ENCODE results near the gene CAPN2. TPM values are rescaled to one million over a fixed set of nuclear protein-coding genes. Genes with fewer than 3 reads are reported as not detected.

The CAPN2 gene
- polyA plus RNA-seq, 2 donors: 89.8 to 159 TPM

DNA sequence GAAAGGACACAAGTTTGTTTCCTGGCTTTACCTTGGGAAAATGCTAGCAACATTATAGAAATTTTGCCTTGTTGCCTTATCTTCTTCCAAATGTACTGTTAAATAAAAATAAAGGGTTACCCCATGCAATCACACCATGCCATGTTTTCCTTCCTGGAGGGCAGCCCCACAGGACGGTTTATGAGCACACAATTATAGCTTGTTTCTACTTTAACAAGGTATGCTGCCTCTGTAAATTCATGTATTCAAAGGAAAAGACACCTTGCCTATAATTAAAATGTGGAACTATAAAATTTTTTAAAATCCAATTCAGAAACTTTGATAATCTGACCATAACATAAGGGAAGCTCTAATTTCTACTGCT, 63.4 kb downstream of the CAPN2 start:
- H3K4me3 ChIP-seq (ENCODE audit: low read depth in 1 of 2, low read length in 2 of 2): no peak overlapping the region
- peak overlapping the region in 1 of 2 donors; percentile 62 for H3K27ac ChIP-seq (ENCODE audit: low read depth in 2 of 2, low read length in 1 of 2)
- WGBS, 2 donors: 70 to 75% methylated on average over 1 of the region's 1 CpG
- H3K27me3 ChIP-seq (ENCODE audit: control insufficient read depth in 1 of 2, insufficient read depth in 2 of 2, low read length in 2 of 2): no peaks in the 10 kb centered on the region
- H3K36me3 ChIP-seq (ENCODE audit: control insufficient read depth in 2 of 2, insufficient read depth in 2 of 2, low read length in 1 of 2): peaks cover 15 to 16% of the 10 kb centered on the region in 2 donors
- H3K4me1 ChIP-seq (ENCODE audit: control insufficient read depth in 2 of 2, insufficient read depth in 2 of 2, low read length in 1 of 2): peaks cover 0 to 3% of the 10 kb centered on the region in 2 donors
- H3K9me3 ChIP-seq (ENCODE audit: control insufficient read depth in 2 of 2, insufficient read depth in 1 of 2, low read depth in 1 of 2, low read length in 1 of 2): no peaks in the 10 kb centered on the region

DNA sequence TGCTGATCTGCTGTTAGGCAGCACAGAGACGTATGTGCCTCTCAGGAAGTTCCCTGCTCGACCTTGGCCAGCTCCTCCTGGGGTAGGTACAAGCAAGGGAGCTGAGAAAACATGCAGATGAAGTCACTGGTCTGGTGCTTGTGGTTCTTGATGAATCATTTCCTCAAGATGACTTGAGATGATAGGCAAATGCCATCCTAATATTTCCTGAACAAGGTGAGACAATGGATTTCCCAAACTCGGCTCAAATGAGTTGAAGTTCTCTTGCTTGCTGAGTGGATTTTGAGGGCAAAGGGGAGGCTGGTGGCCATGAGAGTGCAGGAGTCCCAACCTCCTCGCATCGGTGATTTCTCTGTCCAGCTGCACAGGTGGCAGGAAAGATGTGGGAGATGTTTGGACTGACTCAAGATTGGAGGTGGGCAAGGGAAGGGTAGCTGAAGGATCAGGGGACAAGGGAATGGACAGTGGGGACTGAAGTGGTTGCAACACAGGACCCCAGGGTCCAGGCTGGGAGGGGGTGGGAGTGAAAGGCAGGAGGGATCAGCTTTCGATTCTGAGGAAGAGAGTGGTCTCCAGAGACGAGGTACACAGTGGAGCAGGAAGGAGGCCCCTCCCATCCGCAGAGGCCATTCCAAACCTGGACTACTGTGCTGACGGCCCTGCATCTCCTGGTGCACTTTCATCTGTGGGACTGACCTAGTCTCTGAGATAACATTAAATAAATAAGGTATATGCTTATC, 63.9 kb downstream of the CAPN2 start:
- Histone ChIP-seq H3K27me3 (ENCODE audit: control insufficient read depth in 1 of 2, insufficient read depth in 2 of 2, low read length in 2 of 2) (no peaks in the 10 kb centered on the region), H3K27ac (ENCODE audit: low read depth in 2 of 2, low read length in 1 of 2) (peak overlapping the region; percentile 20 to 62), H3K36me3 (ENCODE audit: control insufficient read depth in 2 of 2, insufficient read depth in 2 of 2, low read length in 1 of 2) (peaks cover 11% of the 10 kb centered on the region in 2 donors), H3K4me3 (ENCODE audit: low read depth in 1 of 2, low read length in 2 of 2) (no peak overlapping the region), H3K4me1 (ENCODE audit: control insufficient read depth in 2 of 2, insufficient read depth in 2 of 2, low read length in 1 of 2) (no peaks in the 10 kb centered on the region), H3K9me3 (ENCODE audit: control insufficient read depth in 2 of 2, insufficient read depth in 1 of 2, low read depth in 1 of 2, low read length in 1 of 2) (no peaks in the 10 kb centered on the region)
- WGBS, 2 donors: 59 to 61% methylated on average over 9 of the region's 9 CpGs

DNA sequence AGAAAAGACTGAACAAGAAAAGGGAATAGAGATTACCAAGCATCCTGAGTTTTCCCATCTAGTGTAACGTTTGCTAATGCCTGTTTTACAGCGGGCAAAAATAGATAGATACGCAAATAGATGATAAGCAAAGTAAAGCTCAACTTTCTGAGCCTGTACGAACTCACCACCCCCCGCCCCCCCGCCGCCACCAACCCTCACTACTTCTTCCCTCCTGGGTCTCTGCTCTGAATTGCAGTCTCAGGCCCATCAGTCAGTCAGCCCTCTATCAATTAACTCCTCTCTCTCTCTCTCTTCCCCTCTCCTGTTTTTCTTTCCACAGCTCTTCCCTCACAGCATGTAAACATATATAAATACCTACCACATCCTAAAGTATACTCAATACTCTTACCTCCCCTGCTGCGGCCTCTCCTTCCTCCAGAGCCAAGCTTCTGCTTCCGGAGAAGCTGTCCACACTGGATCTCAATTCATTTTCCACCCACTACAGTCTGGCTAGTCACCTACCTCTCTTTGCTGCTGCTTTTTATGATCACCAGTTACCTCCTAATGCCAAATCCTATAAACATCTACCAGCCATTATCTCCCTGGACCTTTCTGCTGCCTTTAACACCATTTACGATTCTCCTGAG, 64.6 kb downstream of the CAPN2 start:
- no peak overlapping the region for H3K27ac ChIP-seq (ENCODE audit: low read depth in 2 of 2, low read length in 1 of 2)

DNA sequence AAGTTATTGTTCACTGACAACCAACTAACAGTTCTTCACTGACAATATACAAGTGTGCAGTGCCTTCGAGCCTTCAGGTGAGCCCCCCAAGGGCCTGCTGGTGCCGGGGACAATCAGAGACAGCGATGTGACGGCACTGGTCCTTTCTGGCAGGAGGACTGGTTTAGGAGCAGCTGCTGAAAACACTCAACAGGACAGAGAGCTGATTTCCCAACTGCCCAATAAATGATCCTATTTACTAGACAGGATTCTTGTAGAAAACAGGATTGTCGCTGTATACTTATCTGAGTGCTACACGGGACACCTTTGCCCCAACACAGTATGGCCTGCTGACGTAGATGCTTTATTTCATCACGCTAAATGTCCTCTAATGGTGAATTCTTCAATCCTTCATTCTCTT, 68.0 kb downstream of the CAPN2 start:
- WGBS, 2 donors: 95% methylated on average over 8 of the region's 8 CpGs
- H3K27ac ChIP-seq (ENCODE audit: low read depth in 2 of 2, low read length in 1 of 2): no peak overlapping the region
- peaks cover 14 to 16% of the 10 kb centered on the region in 2 donors for H3K36me3 ChIP-seq (ENCODE audit: control insufficient read depth in 2 of 2, insufficient read depth in 2 of 2, low read length in 1 of 2)
- no peaks in the 10 kb centered on the region for H3K9me3 ChIP-seq (ENCODE audit: control insufficient read depth in 2 of 2, insufficient read depth in 1 of 2, low read depth in 1 of 2, low read length in 1 of 2)
- H3K27me3 ChIP-seq (ENCODE audit: control insufficient read depth in 1 of 2, insufficient read depth in 2 of 2, low read length in 2 of 2): no peaks in the 10 kb centered on the region
- no peaks in the 10 kb centered on the region for H3K4me1 ChIP-seq (ENCODE audit: control insufficient read depth in 2 of 2, insufficient read depth in 2 of 2, low read length in 1 of 2)
- H3K4me3 ChIP-seq (ENCODE audit: low read depth in 1 of 2, low read length in 2 of 2): no peak overlapping the region

More for the DNA sequence above, 64.6 kb downstream of the CAPN2 start:
- Histone ChIP-seq H3K9me3 (ENCODE audit: control insufficient read depth in 2 of 2, insufficient read depth in 1 of 2, low read depth in 1 of 2, low read length in 1 of 2) (no peaks in the 10 kb centered on the region), H3K36me3 (ENCODE audit: control insufficient read depth in 2 of 2, insufficient read depth in 2 of 2, low read length in 1 of 2) (peaks cover 11% of the 10 kb centered on the region in 2 donors), H3K4me1 (ENCODE audit: control insufficient read depth in 2 of 2, insufficient read depth in 2 of 2, low read length in 1 of 2) (no peaks in the 10 kb centered on the region), H3K4me3 (ENCODE audit: low read depth in 1 of 2, low read length in 2 of 2) (no peak overlapping the region), H3K27me3 (ENCODE audit: control insufficient read depth in 1 of 2, insufficient read depth in 2 of 2, low read length in 2 of 2) (no peaks in the 10 kb centered on the region)
- WGBS, 2 donors: 80 to 89% methylated on average over 10 of the region's 10 CpGs

DNA sequence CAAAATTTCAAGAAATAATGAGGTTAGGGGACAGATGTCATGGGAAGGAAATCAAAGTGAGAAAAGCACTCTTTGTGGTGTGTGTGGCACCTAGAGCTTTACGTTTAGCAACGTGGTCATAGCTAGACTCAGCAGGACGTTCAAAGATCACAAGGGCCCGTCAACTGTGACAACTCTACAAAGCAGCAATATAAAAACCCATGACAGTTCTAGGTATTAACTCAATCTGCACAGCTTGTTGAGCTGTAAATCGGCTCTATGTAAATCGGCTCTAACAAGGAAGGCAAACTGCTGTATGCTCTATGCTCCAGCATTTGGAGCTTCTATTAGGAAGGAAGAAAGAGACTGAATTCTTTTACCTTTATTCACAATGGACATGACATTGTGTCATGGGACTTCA, 68.6 kb downstream of the CAPN2 start:
- Histone ChIP-seq H3K36me3 (ENCODE audit: control insufficient read depth in 2 of 2, insufficient read depth in 2 of 2, low read length in 1 of 2) (peaks cover 14 to 16% of the 10 kb centered on the region in 2 donors), H3K9me3 (ENCODE audit: control insufficient read depth in 2 of 2, insufficient read depth in 1 of 2, low read depth in 1 of 2, low read length in 1 of 2) (no peaks in the 10 kb centered on the region), H3K27ac (ENCODE audit: low read depth in 2 of 2, low read length in 1 of 2) (no peak overlapping the region), H3K27me3 (ENCODE audit: control insufficient read depth in 1 of 2, insufficient read depth in 2 of 2, low read length in 2 of 2) (no peaks in the 10 kb centered on the region), H3K4me1 (ENCODE audit: control insufficient read depth in 2 of 2, insufficient read depth in 2 of 2, low read length in 1 of 2) (no peaks in the 10 kb centered on the region), H3K4me3 (ENCODE audit: low read depth in 1 of 2, low read length in 2 of 2) (no peak overlapping the region)
- 85% methylated on average over 6 of the region's 6 CpGs for WGBS, 2 donors

DNA sequence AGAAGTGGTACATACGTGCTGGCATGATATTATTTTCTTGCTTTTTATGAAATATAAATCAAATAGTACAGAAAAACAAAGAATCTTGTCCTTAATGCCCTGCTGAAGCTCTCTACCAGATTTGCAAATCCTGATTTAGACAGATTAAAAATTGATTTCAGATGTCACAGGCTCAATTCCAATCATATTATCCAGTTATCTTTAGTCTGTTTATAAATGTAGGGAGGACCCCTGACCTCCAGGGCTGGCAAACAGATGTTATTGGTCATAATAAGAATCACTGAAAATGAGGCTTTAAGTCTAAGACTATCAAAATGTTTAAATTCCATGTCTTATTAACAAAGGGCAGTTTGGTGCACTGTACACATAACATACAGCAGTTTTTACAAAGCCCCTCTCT, 71.3 kb downstream of the CAPN2 start:
- H3K27ac ChIP-seq (ENCODE audit: low read depth in 2 of 2, low read length in 1 of 2): no peak overlapping the region
- H3K36me3 ChIP-seq (ENCODE audit: control insufficient read depth in 2 of 2, insufficient read depth in 2 of 2, low read length in 1 of 2): peaks cover 6 to 11% of the 10 kb centered on the region in 2 donors
- 43 to 81% methylated on average over 1 of the region's 1 CpG for WGBS, 2 donors

DNA sequence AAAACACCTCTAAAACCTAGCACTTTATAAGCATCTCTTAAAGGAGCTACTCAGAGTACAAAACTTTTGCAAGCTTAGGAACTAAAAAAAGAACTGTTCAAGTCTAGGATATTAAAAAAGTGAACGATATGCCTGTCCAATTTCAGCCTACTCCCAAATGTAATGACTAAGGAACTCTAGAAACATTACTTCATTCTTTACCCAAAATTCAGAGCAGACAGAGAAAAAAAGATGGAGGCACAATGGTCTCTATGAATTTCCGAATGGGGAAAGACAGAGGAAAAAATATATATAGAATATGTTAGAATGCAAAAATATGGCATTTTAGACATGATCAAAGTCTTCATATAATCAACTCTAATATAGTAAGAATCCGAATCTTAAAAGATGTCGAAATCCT, 72.2 kb downstream of the CAPN2 start:
- H3K27me3 ChIP-seq (ENCODE audit: control insufficient read depth in 1 of 2, insufficient read depth in 2 of 2, low read length in 2 of 2): no peaks in the 10 kb centered on the region
- H3K36me3 ChIP-seq (ENCODE audit: control insufficient read depth in 2 of 2, insufficient read depth in 2 of 2, low read length in 1 of 2): peaks cover 8 to 9% of the 10 kb centered on the region in 2 donors
- H3K9me3 ChIP-seq (ENCODE audit: control insufficient read depth in 2 of 2, insufficient read depth in 1 of 2, low read depth in 1 of 2, low read length in 1 of 2): no peaks in the 10 kb centered on the region
- no peaks in the 10 kb centered on the region for H3K4me1 ChIP-seq (ENCODE audit: control insufficient read depth in 2 of 2, insufficient read depth in 2 of 2, low read length in 1 of 2)
- H3K4me3 ChIP-seq (ENCODE audit: low read depth in 1 of 2, low read length in 2 of 2): no peak overlapping the region
- no peak overlapping the region for H3K27ac ChIP-seq (ENCODE audit: low read depth in 2 of 2, low read length in 1 of 2)
- 89 to 92% methylated on average over 4 of the region's 4 CpGs for WGBS, 2 donors

More for the DNA sequence above, 71.3 kb downstream of the CAPN2 start:
- no peak overlapping the region for H3K4me3 ChIP-seq (ENCODE audit: low read depth in 1 of 2, low read length in 2 of 2)
- no peaks in the 10 kb centered on the region for H3K9me3 ChIP-seq (ENCODE audit: control insufficient read depth in 2 of 2, insufficient read depth in 1 of 2, low read depth in 1 of 2, low read length in 1 of 2)
- H3K27me3 ChIP-seq (ENCODE audit: control insufficient read depth in 1 of 2, insufficient read depth in 2 of 2, low read length in 2 of 2): no peaks in the 10 kb centered on the region
- H3K4me1 ChIP-seq (ENCODE audit: control insufficient read depth in 2 of 2, insufficient read depth in 2 of 2, low read length in 1 of 2): no peaks in the 10 kb centered on the region

DNA sequence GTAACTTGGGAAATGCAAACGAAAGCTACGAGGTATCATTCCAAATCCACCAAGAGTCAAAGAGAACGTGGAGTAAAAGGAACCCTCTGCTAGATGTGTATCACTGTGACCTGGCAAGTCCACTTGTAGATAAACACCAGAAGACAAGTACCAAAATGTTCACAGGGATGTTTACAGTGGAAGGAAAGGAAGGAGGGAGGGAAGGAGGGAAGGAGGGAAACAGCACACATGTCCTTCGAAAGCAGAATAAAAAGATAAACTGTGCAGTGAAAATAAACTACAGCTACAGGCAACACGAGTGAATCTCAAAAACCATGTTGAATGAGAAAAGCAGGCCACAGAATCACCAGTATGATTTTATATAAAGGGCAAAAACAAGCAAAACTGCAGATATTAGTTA, 73.5 kb downstream of the CAPN2 start:
- H3K27ac ChIP-seq (ENCODE audit: low read depth in 2 of 2, low read length in 1 of 2): no peak overlapping the region

DNA sequence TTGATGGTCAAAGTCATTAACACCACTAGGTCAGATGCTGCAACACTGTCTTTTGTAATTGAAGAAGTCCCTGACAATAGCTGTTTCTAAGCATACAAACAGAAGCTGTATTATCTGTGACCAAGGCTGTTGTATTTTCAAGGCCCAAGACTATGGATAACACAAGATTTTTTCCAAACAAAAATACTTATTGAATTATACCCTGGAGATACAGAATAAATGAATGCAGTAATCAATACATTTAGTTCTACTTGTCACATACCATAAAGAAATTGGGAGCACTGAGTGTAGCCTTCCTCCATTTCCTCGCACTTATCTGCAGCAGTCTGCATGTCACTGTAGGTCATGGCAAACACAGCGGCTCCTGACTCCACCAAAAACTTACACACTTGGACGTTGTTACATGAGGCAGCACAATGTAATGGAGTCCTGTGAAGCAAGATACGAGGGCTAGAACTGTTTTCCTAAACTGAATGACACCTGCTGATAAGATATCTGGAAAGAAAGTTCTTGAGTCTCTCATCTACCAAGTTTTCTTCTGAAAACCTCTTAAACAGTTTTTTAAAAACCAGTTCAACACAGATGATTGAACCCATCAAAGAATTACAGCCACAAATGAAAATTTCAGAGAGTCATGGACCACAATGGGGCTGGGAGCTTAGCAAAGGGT, 76.5 kb downstream of the CAPN2 start:
- no peak overlapping the region for H3K27ac ChIP-seq (ENCODE audit: low read depth in 2 of 2, low read length in 1 of 2)
- no peak overlapping the region for H3K4me3 ChIP-seq (ENCODE audit: low read depth in 1 of 2, low read length in 2 of 2)
- peaks cover 0 to 2% of the 10 kb centered on the region in 2 donors for H3K36me3 ChIP-seq (ENCODE audit: control insufficient read depth in 2 of 2, insufficient read depth in 2 of 2, low read length in 1 of 2)
- H3K9me3 ChIP-seq (ENCODE audit: control insufficient read depth in 2 of 2, insufficient read depth in 1 of 2, low read depth in 1 of 2, low read length in 1 of 2): no peaks in the 10 kb centered on the region
- no peaks in the 10 kb centered on the region for H3K27me3 ChIP-seq (ENCODE audit: control insufficient read depth in 1 of 2, insufficient read depth in 2 of 2, low read length in 2 of 2)
- no peaks in the 10 kb centered on the region for H3K4me1 ChIP-seq (ENCODE audit: control insufficient read depth in 2 of 2, insufficient read depth in 2 of 2, low read length in 1 of 2)
- 80 to 87% methylated on average over 4 of the region's 4 CpGs for WGBS, 2 donors

More for the DNA sequence above, 73.5 kb downstream of the CAPN2 start:
- H3K4me3 ChIP-seq (ENCODE audit: low read depth in 1 of 2, low read length in 2 of 2): no peak overlapping the region
- peaks cover 5 to 8% of the 10 kb centered on the region in 2 donors for H3K36me3 ChIP-seq (ENCODE audit: control insufficient read depth in 2 of 2, insufficient read depth in 2 of 2, low read length in 1 of 2)
- WGBS, 2 donors: 63 to 65% methylated on average over 5 of the region's 5 CpGs
- H3K9me3 ChIP-seq (ENCODE audit: control insufficient read depth in 2 of 2, insufficient read depth in 1 of 2, low read depth in 1 of 2, low read length in 1 of 2): no peaks in the 10 kb centered on the region
- no peaks in the 10 kb centered on the region for H3K4me1 ChIP-seq (ENCODE audit: control insufficient read depth in 2 of 2, insufficient read depth in 2 of 2, low read length in 1 of 2)
- H3K27me3 ChIP-seq (ENCODE audit: control insufficient read depth in 1 of 2, insufficient read depth in 2 of 2, low read length in 2 of 2): no peaks in the 10 kb centered on the region
